ENCODE measurements around the gene SKP2.

- TF ChIP-seq CTCF (IDR thresholded peaks at IDR 0.05; ENCODE audit: insufficient read depth, low read depth, low read length) (no peak), EZH2 (IDR thresholded peaks at IDR 0.05; ENCODE audit: insufficient read depth, low read length) (no peak)
Observed at GRCh38 chr5:36147681-36148080, 4.2 kb upstream of the SKP2 start.

All from astrocyte (in vitro differentiated cells and primary cell).